H1 (cell line): ENCODE measurements around the gene USP10. TPM values are rescaled to one million over a fixed set of nuclear protein-coding genes. Genes with fewer than 3 reads are reported as not detected.

Experiments
- CTCF ChIA-PET: fragments of 300-600 bp; sonication (Branson Sonifier 250); formaldehyde crosslinking; loops from one replicate; lab custom pipeline; 2021; ENCODE audit not compliant: partially characterized antibody; lab: Charles Lee
- POLR2A ChIA-PET: fragments of 300-600 bp; sonication (Branson Sonifier 250); formaldehyde crosslinking; loops from one replicate; lab custom pipeline; 2021; ENCODE audit warnings: inconsistent platforms; ENCODE audit not compliant: partially characterized antibody; lab: Charles Lee
- DNase-seq, 2 experiments: peaks; one replicate each; pipeline versions ENCODE4 v3.0.0 to v3.0.0-alpha.2; 2010 to 2022; ENCODE audit warnings: low spot score in 2 of 2, low read depth in 1 of 2, mixed read lengths in 1 of 2
- FAIRE-seq: peaks from 2 replicates; lab custom pipeline; 2011; peaks lifted over from hg19 to GRCh38; lab: Jason Lieb, UNC
- H2AFZ ChIP-seq: 2 replicates; pipeline ENCODE4 v1.8.1; 2012; ENCODE audit warnings: low read length, inconsistent platforms
- H2AK5ac ChIP-seq: 2 replicates; pipeline ENCODE4 v1.6.1; 2013; ENCODE audit warnings: low read depth, low read length
- H2BK120ac ChIP-seq: replicated peaks from 2 replicates; pipeline ENCODE3; 2013; ENCODE audit warnings: low read depth, low read length, inconsistent platforms
- H2BK12ac ChIP-seq: 2 replicates; pipeline ENCODE4 v1.6.1; 2013; ENCODE audit warnings: low read depth, low read length
- H2BK15ac ChIP-seq: 2 replicates; pipeline ENCODE4 v1.6.1; 2013; ENCODE audit warnings: low read length
- H2BK20ac ChIP-seq: 2 replicates; pipeline ENCODE4 v1.6.1; 2013; ENCODE audit warnings: low read length
- H2BK5ac ChIP-seq: 2 replicates; pipeline ENCODE4 v1.6.1; 2013; ENCODE audit warnings: low read depth, low read length
- H3K14ac ChIP-seq: 2 replicates; pipeline ENCODE4 v1.6.1; 2013; ENCODE audit warnings: inconsistent platforms; ENCODE audit not compliant: insufficient read length
- H3K18ac ChIP-seq: 2 replicates; pipeline ENCODE4 v1.6.1; 2013; ENCODE audit warnings: low read length; ENCODE audit errors: extremely low read depth
- H3K23ac ChIP-seq: 2 replicates; pipeline ENCODE4 v1.6.1; 2013; ENCODE audit warnings: inconsistent platforms; ENCODE audit not compliant: insufficient read length
- H3K23me2 ChIP-seq: 2 replicates; pipeline ENCODE4 v1.6.1; 2013; ENCODE audit warnings: low read depth, low read length
- H3K27ac ChIP-seq: 2 replicates; pipeline ENCODE4 v1.6.1; 2011; ENCODE audit warnings: low read depth, low read length, inconsistent platforms
- H3K27me3 ChIP-seq, 4 experiments: replicated peaks in 1 of 4; 1 replicate in 1 of 4; 2 replicates in 3 of 4; pipeline versions ENCODE4 v1.6.1 to v1.8.1; 2011 to 2013; ENCODE audit warnings: low read length in 3 of 4, mild to moderate bottlenecking in 3 of 4, inconsistent platforms in 2 of 4, mixed read lengths in 2 of 4, moderate library complexity in 1 of 4; ENCODE audit not compliant: control insufficient read depth in 3 of 4, insufficient read depth in 3 of 4; ENCODE audit errors: extremely low read depth in 1 of 4
- H3K36me3 ChIP-seq, 4 experiments: 2 replicates each; pipeline versions ENCODE4 v1.6.1 to v1.8.1; 2011 to 2013; ENCODE audit warnings: mild to moderate bottlenecking in 4 of 4, low read length in 3 of 4, moderate library complexity in 2 of 4, control low read depth in 1 of 4, inconsistent platforms in 1 of 4; ENCODE audit not compliant: insufficient read depth in 4 of 4, control insufficient read depth in 2 of 4
- H3K4ac ChIP-seq: replicated peaks from 2 replicates; pipeline ENCODE3; 2013; ENCODE audit warnings: low read length, low read depth, mixed read lengths, inconsistent platforms; ENCODE audit not compliant: insufficient read length
- H3K4me1 ChIP-seq, 4 experiments: replicated peaks in 1 of 4; 1 replicate in 1 of 4; 2 replicates in 3 of 4; pipeline versions ENCODE4 v1.6.1 to v1.8.1; 2011 to 2013; ENCODE audit warnings: low read length in 3 of 4, inconsistent platforms in 2 of 4, mixed read lengths in 1 of 4; ENCODE audit not compliant: insufficient read depth in 4 of 4, control insufficient read depth in 3 of 4
- H3K4me2 ChIP-seq, 2 experiments: 2 replicates each; pipeline versions ENCODE4 v1.6.1 to v1.8.1; 2011 to 2013; ENCODE audit warnings: low read depth in 2 of 2, low read length in 2 of 2, control low read depth in 1 of 2, inconsistent platforms in 1 of 2, mild to moderate bottlenecking in 1 of 2; ENCODE audit not compliant: insufficient read depth in 1 of 2
- H3K4me3 ChIP-seq, 4 experiments: fragments of 200-600, 300-600 bp in 1 of 4; sonication (generic), shearing (Covaris generic), sonication (Bioruptor Twin) in 1 of 4; 2 replicates each; pipeline versions ENCODE4 v1.5.1 to v1.8.1; 2011 to 2016; ENCODE audit warnings: low read length in 4 of 4, low read depth in 3 of 4, control low read depth in 2 of 4, inconsistent platforms in 2 of 4, mild to moderate bottlenecking in 2 of 4, mixed read lengths in 1 of 4, moderate library complexity in 1 of 4; ENCODE audit not compliant: insufficient read depth in 2 of 4; ENCODE audit errors: extremely low read depth in 1 of 4
- H3K56ac ChIP-seq: replicated peaks from 2 replicates; pipeline ENCODE3; 2013; ENCODE audit warnings: low read depth, mild to moderate bottlenecking, mixed read lengths, low read length, inconsistent platforms; ENCODE audit not compliant: insufficient read length
- H3K79me1 ChIP-seq: 2 replicates; pipeline ENCODE4 v1.6.1; 2013; ENCODE audit warnings: low read depth, low read length, control low read depth
- H3K79me2 ChIP-seq, 2 experiments: 2 replicates each; pipeline versions ENCODE4 v1.6.1 to v1.8.1; 2012 to 2013; ENCODE audit warnings: low read length in 2 of 2, mild to moderate bottlenecking in 2 of 2, inconsistent platforms in 1 of 2; ENCODE audit not compliant: insufficient read depth in 2 of 2, control insufficient read depth in 1 of 2
- H3K9ac ChIP-seq, 4 experiments: replicated peaks in 1 of 4; 1 replicate in 1 of 4; 2 replicates in 3 of 4; pipeline versions ENCODE4 v1.6.1 to v1.8.1; 2011 to 2013; ENCODE audit warnings: low read depth in 3 of 4, low read length in 3 of 4, control low read depth in 2 of 4, mild to moderate bottlenecking in 2 of 4, moderate library complexity in 2 of 4, inconsistent platforms in 1 of 4; ENCODE audit errors: extremely low read depth in 1 of 4
- H3K9me3 ChIP-seq, 2 experiments: 2 replicates each; pipeline versions ENCODE4 v1.6.1 to v1.8.1; 2012 to 2013; ENCODE audit warnings: mild to moderate bottlenecking in 2 of 2, moderate library complexity in 2 of 2, control low read depth in 1 of 2, inconsistent platforms in 1 of 2, low read depth in 1 of 2, low read length in 1 of 2, mixed read lengths in 1 of 2; ENCODE audit not compliant: insufficient read depth in 2 of 2
- H4K20me1 ChIP-seq, 2 experiments: replicated peaks in 1 of 2; 2 replicates each; pipeline versions ENCODE3 to v1.8.1; 2011 to 2013; ENCODE audit warnings: inconsistent platforms in 2 of 2, low read length in 2 of 2, mild to moderate bottlenecking in 1 of 2; ENCODE audit not compliant: insufficient read depth in 2 of 2, control insufficient read depth in 1 of 2
- H4K5ac ChIP-seq: 2 replicates; pipeline ENCODE4 v1.6.1; 2013; ENCODE audit warnings: low read length, low read depth, mixed read lengths, inconsistent platforms; ENCODE audit not compliant: insufficient read length
- H4K8ac ChIP-seq: 2 replicates; pipeline ENCODE4 v1.8.0; 2013; ENCODE audit warnings: mild to moderate bottlenecking, moderate library complexity, low read length, inconsistent platforms; ENCODE audit not compliant: insufficient read depth; ENCODE audit errors: extremely low read depth
- H4K91ac ChIP-seq: replicated peaks from 2 replicates; pipeline ENCODE3; 2013; ENCODE audit warnings: low read length, mixed read lengths, inconsistent platforms; ENCODE audit not compliant: insufficient read length
- CTCF ChIP-seq, 3 experiments: IDR thresholded peaks; 1 replicate in 2 of 3; 2 replicates in 1 of 3; pipeline versions ENCODE4 v1.5.1 to v1.6.1; 2011; ENCODE audit warnings: low read length in 3 of 3, mild to moderate bottlenecking in 3 of 3, inconsistent platforms in 2 of 3, low read depth in 1 of 3, moderate library complexity in 1 of 3; ENCODE audit not compliant: insufficient read depth in 1 of 3; ENCODE audit errors: control extremely low read depth in 1 of 3
- HDAC2 ChIP-seq, 2 experiments: fragments of 300-600 bp in 1 of 2; sonication (generic) in 1 of 2; IDR thresholded peaks; 2 replicates each; pipeline ENCODE4 v1.6.1; 2011 to 2012; ENCODE audit warnings: low read depth in 2 of 2, low read length in 2 of 2, mild to moderate bottlenecking in 2 of 2, moderate library complexity in 2 of 2, borderline replicate concordance in 1 of 2, inconsistent platforms in 1 of 2
- KDM4A ChIP-seq: IDR thresholded peaks from one replicate; pipeline ENCODE4 v1.7.1; 2012; ENCODE audit warnings: low read depth, mild to moderate bottlenecking, moderate library complexity, low read length, inconsistent platforms; ENCODE audit not compliant: severe bottlenecking
- NANOG ChIP-seq: IDR thresholded peaks from 2 replicates; pipeline ENCODE4 v1.6.1; 2011; ENCODE audit warnings: low read length, low read depth, mild to moderate bottlenecking, inconsistent platforms; ENCODE audit not compliant: insufficient read depth, poor library complexity, severe bottlenecking
- RAD21 ChIP-seq, 2 experiments: IDR thresholded peaks in 1 of 2; conservative IDR thresholded peaks in 1 of 2; 2 replicates each; pipeline ENCODE4 v1.6.1; 2011; ENCODE audit warnings: low read depth in 2 of 2, low read length in 2 of 2, improper control_type of control experiment in 1 of 2, inconsistent platforms in 1 of 2, mild to moderate bottlenecking in 1 of 2, moderate library complexity in 1 of 2
- TCF12 ChIP-seq: IDR thresholded peaks from 2 replicates; pipeline ENCODE4 v1.6.1; 2011; ENCODE audit warnings: low read depth, mild to moderate bottlenecking, low read length
- TEAD4 ChIP-seq: IDR thresholded peaks from 2 replicates; pipeline ENCODE4 v1.6.1; 2012; ENCODE audit warnings: low read depth, low read length, inconsistent platforms, mixed read lengths
- WGBS, 2 experiments: shearing (Covaris generic) in 1 of 2; methylation state at CpG; one replicate each; pipeline versions ENCODE4 v1.1.6 to v1.1.7; 2013 to 2015; ENCODE audit warnings: low lambda C conversion rate in 2 of 2, mixed read lengths in 2 of 2, inconsistent platforms in 1 of 2, low coverage in 1 of 2, missing lambda C conversion rate in 1 of 2; ENCODE audit not compliant: insufficient replicate concordance in 2 of 2, insufficient coverage in 1 of 2, insufficient read length in 1 of 2; ENCODE audit errors: extremely low coverage in 1 of 2, missing lambda C conversion rate in 1 of 2; 5-methylcytosine and 5-hydroxymethylcytosine counted together
- polyA plus RNA-seq, 7 experiments: library from polyadenylated mRNA; depleted of rRNA in 3 of 7; stranded (reverse) in 5 of 7; unstranded in 2 of 7; fragments of >200 nt in 5 of 7; fragments of 200-250 nt in 2 of 7; gene quantifications; 1 replicate in 5 of 7; 2 replicates in 1 of 7; 4 replicates in 1 of 7; pipeline versions ENCODE4 v1.2.1 to v1.2.3, GENCODE V29; 2011 to 2013; ENCODE audit warnings: missing spikeins in 2 of 7, mixed read lengths in 2 of 7
- total RNA-seq: library from RNA; stranded (reverse); fragmentation: NEBNext Ultra II Directional; extraction: Animal tissue kit (Norgen Biotek cat#: 25700); gene quantifications from 2 replicates; pipeline ENCODE4 v1.2.1, GENCODE V29; 2021

USP10 gene
- total and polyA plus RNA-seq, 2 of the 8 experiments (the other 6 are each of a cell fraction or from before 2014, with no cell fraction given): 171 to 195 TPM

- Histone ChIP-seq H3K4me1 (no peaks in the 10 kb centered on the region), H4K20me1 (peaks cover 0 to 9% of the 10 kb centered on the region in 2 experiments), H2AK5ac (no peak overlapping the region), H3K18ac (no peak overlapping the region), H4K5ac (no peak overlapping the region), H3K14ac (no peak overlapping the region), H2AFZ (no peak overlapping the region), H3K9ac (no peak overlapping the region), H3K36me3 (peaks cover 12 to 63% (median 49%) of the 10 kb centered on the region in 4 experiments), H3K4me2 (no peak overlapping the region), H4K91ac (no peak overlapping the region), H2BK5ac (no peak overlapping the region), H3K79me2 (peaks cover 0 to 16% of the 10 kb centered on the region in 2 experiments; a peak in 1 of 4 replicates), H3K23ac (no peak overlapping the region), H3K79me1 (peaks cover 4% of the 10 kb centered on the region; the same call in 1 of the 2 replicates), H2BK20ac (no peak overlapping the region), H3K56ac (no peak overlapping the region), H2BK12ac (no peak overlapping the region), H2BK120ac (no peak overlapping the region), H3K27me3 (no peaks in the 10 kb centered on the region), H4K8ac (no peak overlapping the region), H3K4me3 (no peak overlapping the region), H2BK15ac (no peak overlapping the region), H3K9me3 (no peaks in the 10 kb centered on the region), H3K23me2 (no peaks in the 10 kb centered on the region), H3K4ac (no peak overlapping the region), H3K27ac (no peak overlapping the region)
- 93% methylated on average over 10 of the region's 10 CpGs; no CpG with 5 or more reads in 1 of the 2 experiments for WGBS, 2 experiments
- ChIA-PET CTCF (interaction anchor here (0.6 to 3.8 kb wide), 16 partner anchors 12 to 206 kb away, joined by 3 to 24 read pairs (median 6); no protein-coding TSS in a partner anchor), POLR2A (no interaction called here)
- FAIRE-seq (no peak), DNase-seq (no peak)
- TF ChIP-seq HDAC2 (IDR thresholded peaks at IDR 0.05; ENCODE audit: borderline replicate concordance in 1 of 2, low read depth in 2 of 2, low read length in 2 of 2) (no peak), NANOG (no peak), RAD21 (IDR thresholded peaks at IDR 0.05 in 1 of 2, conservative IDR thresholded peaks at IDR 0.05 in 1 of 2; ENCODE audit: low read depth in 2 of 2, low read length in 2 of 2) (peak in 1 of 2 experiments; percentile 36; a peak in 2 of 4 replicates), TCF12 (no peak), CTCF (IDR thresholded peaks at IDR 0.05; ENCODE audit: control extremely low read depth in 1 of 3, insufficient read depth in 1 of 3, low read depth in 1 of 3, low read length in 3 of 3) (peak in 1 of 3 experiments; percentile 11; a peak in 1 of 4 replicates), TEAD4 (no peak), KDM4A (no peak)
Observed at GRCh38 chr16:84773312-84773711, 73.5 kb downstream of the USP10 start.
